Measurements from ENCODE around the gene DCC.

DCC gene

GRCh38 chr18:52431683-52432082 lies 91.7 kb downstream of the DCC start:
- no peak for DNase-seq

DNA sequence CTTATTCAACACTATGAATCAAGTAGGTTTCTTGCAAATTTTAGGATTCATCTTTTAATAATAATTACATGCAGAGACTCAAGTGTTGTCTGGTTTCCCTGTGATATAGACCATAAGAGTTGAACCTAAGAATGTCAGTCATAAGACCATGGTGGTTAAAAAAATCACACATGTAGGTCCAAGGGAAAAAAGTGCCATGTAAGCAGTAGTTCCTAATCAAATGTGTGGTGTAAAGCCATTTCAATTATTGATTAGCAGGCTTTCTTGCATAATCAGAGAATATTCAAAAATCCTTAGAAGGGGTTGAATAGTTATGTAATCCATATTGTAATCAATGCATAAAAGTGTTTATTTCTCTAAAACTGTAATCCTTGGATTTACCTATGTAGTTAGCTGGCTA lies 93.8 kb downstream of the DCC start:
- no peak for DNase-seq

- DNase-seq = no peak
Measured at GRCh38 chr18:52435301-52435700, 95.3 kb downstream of the DCC start.

- no peak for DNase-seq
Measured at GRCh38 chr18:52437161-52437560, 97.2 kb downstream of the DCC start.

GRCh38 chr18:52439457-52439856 lies 99.5 kb downstream of the DCC start:
- no peak for DNase-seq

DNA sequence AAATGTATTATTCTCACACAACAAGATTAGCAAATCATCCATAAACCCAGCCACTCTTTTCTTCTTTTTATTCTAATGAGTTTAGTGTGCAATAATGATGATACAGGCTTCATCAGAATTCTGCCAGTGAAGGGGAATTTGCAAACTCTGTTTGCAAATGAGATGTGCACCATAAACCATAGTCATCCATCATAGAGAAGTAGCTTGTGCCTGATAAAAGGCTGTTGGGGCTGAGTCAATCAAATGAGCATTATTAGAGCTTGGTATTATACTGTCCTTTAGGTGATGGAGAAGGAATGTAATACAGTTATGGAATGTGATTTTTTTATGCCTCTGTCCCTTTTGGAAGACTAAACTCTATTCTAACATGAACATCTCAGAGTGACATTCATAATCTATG lies 101.8 kb downstream of the DCC start:
- DNase-seq = no peak

- no peak for DNase-seq
Measured at GRCh38 chr18:52442686-52443085, 102.7 kb downstream of the DCC start.

DNA sequence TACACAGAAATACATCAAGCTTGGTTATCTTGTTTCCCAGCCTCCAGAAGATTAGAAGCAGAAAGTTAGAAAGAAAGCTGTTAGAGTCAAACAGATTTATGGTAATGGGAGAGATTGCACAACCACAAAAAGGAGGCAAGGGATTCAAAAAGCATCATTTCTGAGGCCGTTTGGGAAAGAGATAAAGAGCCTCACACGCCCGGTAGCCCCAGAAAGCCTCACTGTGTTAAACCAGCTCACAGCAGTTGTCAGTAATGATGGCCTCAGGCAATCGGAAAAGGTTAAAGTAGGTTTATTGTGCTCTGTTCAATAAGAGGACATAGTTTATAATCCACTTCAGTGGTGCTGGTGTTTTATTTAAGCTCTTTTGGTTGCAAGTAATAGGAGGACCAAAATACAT lies 111.3 kb downstream of the DCC start:
- DNase-seq = no peak

- no peak for DNase-seq
Measured at GRCh38 chr18:52451851-52452250, 111.9 kb downstream of the DCC start.

DNA sequence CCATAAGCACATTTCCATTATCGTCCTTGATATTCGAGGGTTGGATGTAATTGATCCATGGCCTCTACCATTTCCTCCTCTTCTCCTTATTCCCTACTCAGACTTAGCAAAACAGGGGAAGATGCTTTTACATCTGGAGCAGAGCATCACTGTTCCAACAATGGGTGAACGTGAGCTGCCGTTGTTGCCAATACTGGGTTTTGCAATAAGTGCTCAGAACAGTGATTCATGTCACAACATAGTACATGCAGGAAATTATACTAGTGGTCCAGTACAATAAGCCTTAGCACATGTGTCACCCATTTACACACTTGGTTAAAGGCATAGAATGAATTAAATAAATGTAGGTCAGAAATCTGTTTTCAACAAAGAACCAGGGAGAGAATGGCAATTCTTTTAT lies 112.4 kb downstream of the DCC start:
- DNase-seq = no peak

DNA sequence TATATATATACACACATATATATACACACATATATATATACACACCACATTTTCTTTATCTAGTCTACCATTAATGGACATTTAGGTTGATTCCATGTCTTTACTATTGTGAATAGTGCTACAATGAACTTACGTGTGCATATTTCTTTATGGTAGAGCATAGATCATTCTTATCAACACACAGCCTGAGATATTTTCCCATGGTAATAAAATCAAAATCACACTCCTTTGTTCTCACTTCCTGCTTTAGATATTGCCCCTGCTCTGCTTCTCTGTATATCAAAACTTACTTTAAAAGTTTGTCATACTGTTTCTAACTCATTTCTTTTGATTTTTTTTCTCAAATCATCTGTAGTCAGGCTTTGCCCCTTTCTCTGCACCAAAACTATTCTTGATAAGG lies 119.9 kb downstream of the DCC start:
- no peak for DNase-seq

GRCh38 chr18:52462853-52463252 lies 122.9 kb downstream of the DCC start:
- DNase-seq = no peak

DNA sequence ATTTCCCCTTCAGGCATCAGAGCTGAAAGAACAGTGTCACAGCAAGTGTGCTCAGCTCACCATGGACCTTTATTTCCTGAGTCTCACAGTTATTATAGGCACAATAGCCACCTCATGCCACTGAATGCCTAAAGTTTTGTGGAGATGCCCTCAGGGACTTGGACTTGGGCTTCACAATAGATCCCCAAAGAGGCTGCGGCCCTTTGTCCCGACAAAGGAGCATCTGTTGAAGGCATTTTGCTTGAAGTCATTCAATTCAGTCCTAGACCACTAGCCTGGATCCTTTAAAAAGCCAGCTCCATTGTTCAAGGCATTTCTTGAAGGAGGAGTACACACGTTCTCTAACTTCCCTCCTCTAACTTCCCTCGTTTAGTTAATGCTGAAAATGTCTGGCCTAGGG lies 125.4 kb downstream of the DCC start:
- no peak for DNase-seq

DNA sequence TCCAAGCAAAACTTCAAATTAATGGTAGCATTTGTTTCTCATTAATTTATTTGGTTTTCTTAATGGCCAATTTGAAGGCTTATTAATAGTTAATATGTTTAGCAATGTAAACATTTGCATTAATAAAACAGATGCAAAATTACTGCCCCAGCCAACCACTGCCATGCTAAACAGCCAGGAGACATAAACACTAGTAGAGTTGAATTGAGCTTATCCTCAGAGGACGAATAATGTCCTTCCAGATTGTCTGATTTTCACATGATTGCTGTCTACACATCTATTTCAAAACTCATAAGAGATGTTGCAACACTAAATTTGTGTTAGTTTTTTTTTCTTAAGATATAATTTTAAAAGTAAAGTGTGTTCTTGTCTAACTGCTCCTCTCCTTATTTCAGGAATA lies 128.5 kb downstream of the DCC start:
- DNase-seq = no peak

DNA sequence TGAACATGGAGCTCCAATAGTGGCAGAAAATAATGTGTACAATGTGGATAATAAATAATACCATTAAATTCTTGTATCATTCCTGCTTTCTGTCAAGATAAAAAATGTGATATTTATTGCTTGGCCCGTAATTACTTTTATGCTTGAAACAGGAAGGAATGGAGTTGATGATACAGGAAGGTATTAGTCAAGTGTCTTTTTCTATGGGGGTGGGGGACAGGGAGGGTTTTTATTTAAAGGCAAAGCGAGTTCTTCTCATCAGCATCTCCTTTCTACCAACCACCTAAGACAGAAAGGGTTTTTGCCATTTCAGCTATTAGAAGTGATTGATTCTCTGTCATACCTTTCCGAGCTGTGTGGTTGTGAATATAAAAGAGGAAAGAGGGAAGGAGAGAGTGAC lies 135.3 kb downstream of the DCC start:
- DNase-seq = no peak

GRCh38 chr18:52481116-52481515 lies 141.1 kb downstream of the DCC start:
- DNase-seq = no peak

DNA sequence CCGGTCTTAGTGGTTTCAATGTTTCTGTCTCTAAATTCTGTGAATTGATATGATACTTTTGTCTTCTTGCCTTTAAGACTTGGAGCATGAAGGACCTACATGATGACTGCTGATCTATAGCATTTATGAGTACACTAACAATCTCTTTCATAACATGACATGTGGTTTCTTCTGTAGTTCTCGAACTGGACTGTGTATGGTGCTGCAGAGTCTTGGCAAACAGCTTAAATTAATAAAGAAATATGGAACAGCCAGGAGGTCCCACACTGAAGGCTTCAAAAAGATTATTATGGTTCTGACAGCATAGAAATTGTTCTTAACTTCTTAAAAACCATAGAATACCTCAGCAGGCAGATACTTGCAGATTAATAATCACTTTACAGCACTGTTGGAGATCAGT lies 145.0 kb downstream of the DCC start:
- DNase-seq = no peak

GRCh38 chr18:52486052-52486451 lies 146.1 kb downstream of the DCC start:
- no peak for DNase-seq

GRCh38 chr18:52489396-52490306 lies 149.7 kb downstream of the DCC start:
- no peak for DNase-seq

GRCh38 chr18:52496426-52496825 lies 156.4 kb downstream of the DCC start:
- DNase-seq = no peak

DNA sequence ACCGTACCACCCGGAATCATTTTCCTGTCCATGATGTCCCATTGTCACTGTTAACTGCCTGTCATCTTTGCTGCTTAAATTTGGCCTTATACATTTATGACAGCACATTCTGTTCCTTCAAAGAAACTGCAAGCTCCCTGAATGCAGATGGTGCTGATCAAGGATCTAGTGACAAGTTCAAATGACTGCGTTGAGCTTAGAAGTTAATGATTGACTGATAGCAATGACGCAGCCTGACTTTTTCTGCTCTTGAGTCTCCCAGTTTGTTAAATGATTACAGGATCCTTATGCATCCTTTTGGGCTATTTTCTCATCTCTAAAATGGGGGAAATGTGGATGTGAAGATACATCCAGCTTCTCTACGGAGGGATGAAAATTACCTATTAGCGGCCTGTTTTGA lies 159.0 kb downstream of the DCC start:
- DNase-seq = no peak

DNA sequence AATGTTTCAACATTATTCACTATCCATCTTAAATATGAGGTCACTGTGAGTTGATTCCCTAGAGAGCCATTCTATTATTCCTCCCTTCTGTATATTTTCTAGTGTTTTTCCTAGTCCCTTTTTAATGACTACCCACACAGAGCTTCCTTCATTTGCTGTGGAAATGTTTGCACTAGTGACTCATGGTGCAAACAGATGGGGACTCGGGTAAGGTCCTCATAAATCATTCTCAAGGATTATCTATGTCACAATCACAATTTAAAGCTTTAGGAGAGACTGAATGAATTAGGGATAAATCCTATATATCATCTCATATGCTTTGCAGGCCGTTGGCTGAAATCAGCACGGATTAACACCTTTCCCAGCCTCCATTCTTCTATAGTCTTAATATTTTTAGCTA lies 159.6 kb downstream of the DCC start:
- DNase-seq = no peak

- no peak for DNase-seq
Measured at GRCh38 chr18:52504589-52504988, 164.6 kb downstream of the DCC start.

GRCh38 chr18:52510139-52510538 lies 170.1 kb downstream of the DCC start:
- no peak for DNase-seq

DNA sequence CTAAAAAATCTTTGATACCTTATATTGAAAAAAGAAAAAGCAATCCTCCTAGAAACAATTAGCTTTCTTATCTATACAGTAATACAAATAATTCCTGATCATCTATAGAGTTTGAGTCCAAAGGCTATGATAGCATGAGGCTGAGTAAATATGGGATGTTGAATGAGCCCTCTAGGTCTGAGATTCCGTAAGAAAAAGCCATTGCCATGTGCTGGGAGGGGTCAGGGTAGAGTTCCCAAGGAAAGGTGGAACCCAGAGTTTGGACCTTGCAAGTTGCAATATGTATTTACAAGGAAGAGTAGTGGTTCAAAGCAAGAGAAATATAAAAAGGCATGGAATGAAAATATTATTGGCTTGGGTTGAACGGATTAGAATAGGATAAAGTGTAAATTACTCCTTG lies 178.1 kb downstream of the DCC start:
- DNase-seq = no peak
